ENCODE data around the gene CCL2.

- TF ChIP-seq CTCF (conservative IDR thresholded peaks at IDR 0.05; ENCODE audit: low read depth, low read length) = no peak
- no peak for TF ChIP-seq EZH2 (IDR thresholded peaks at IDR 0.05; ENCODE audit: borderline replicate concordance, low read depth, low read length, poor library complexity, severe bottlenecking)
Observed at GRCh38 chr17:34249478-34249877, 5.6 kb upstream of the CCL2 start.
